GM21786 (cell line): ENCODE results near the gene GSTM2.
"Not testable (repeated sequence)": the region's sequence is repeated elsewhere in the genome, so short reads cannot be mapped to it uniquely, and the experiment has no call there.

ENCODE experiments used
- ATAC-seq: cut with Tn5 transposase; IDR thresholded peaks from one replicate; pipeline ENCODE4 v1.9.1; 2021; ENCODE audit not compliant: unreplicated experiment

The GSTM2 gene

DNA sequence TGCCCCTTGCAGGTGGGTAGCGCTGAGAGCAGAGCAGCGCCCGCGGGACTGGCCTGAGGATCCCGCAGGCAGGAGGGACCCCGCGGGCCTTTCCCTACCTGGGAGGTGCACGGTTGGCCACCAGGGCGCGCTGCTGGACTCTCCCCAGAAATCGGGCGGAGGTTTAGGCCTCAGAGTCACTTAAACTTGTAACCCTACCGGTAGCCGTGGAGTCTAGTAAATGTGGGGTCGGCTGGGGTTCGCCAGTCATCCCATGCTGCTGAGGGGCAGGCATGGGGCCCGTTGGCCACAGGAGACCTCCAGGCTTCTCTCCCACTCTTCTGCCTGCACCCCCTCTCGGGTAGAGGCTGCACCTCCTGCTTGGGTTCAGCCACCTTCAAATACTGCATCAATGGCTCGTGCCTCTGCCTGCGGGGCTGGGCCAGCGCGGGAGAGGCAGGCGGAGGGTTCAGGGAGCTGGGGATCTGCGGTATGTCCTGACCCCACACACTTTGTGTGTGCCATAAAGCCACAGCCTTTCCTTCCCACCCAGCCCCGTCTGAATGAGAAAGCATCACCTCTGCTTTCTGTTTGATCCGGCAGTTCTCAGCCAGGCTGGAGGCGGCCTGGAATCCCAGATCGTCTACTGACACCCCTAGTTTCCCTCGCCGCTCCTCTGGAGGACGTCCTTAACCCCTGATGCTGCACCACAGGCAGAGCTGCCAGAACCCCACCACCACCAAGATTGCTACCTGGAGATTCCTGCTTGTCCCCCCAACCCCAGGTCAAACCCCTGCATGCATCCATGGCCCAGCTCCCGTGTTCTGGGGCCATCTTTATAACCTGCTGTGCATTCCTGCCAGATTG is 24.2 kb upstream of the GSTM2 start:
- ATAC-seq, result peak; percentile 73

DNA sequence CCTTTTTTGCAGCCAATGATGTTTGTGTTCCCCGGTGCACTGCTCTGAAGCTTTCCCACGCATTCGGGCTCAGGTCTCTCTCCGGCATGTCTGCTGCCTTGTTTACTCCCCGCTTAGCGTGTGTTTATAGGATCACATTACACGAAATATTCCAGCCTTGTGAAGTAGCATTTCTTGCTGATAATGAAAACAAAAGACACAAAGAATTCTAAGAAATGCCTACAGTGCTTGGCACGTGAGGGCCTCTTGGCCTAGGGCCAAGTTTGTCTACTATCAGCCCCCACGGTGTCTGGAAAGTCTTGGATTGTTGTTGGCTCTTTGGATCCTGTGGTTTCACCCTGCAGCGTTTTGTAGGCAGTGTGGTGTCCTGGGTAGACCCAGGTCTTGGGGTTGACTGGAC is 23.2 kb upstream of the GSTM2 start:
- ATAC-seq, result no peak

DNA sequence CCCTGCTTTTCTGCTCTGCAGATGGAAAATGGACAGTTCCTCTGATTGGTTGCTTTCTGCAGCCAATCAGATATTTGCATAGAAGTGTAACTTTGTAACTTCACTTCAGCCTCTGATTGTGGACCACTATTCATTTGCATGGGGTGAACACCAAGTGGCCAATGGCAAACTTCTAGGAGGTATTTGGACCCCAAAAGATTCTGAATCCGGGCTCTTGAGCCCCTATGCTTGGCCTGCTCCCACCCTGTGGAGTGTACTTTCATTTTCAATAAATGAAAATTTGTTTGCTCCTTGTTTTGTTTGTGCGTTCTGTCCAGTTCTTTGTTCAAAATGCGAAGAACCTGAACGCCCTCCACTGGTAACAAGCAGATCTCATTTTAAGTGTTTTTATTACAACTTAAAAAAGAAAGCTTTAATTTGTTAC is 18.4 kb upstream of the GSTM2 start:
- ATAC-seq, result no peak

DNA sequence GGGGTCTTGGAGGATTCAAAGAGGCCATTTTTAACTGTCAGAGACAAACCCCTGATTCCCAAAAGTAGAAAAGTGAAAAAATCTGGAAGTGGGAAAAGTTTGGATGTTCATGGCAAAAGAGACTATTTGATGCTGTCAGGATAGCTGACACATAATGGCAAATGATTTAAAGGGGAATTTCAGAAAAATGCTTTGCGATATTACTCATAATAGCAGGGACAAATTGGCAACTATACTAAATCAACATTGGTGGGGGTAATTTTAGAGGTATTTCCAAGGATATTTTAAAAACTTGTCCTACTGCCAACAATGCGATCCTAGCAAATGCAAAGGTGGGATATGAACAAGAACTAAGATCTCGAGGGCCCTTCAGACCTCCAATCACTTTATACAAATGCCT is 17.2 kb upstream of the GSTM2 start:
- no peak for ATAC-seq

DNA sequence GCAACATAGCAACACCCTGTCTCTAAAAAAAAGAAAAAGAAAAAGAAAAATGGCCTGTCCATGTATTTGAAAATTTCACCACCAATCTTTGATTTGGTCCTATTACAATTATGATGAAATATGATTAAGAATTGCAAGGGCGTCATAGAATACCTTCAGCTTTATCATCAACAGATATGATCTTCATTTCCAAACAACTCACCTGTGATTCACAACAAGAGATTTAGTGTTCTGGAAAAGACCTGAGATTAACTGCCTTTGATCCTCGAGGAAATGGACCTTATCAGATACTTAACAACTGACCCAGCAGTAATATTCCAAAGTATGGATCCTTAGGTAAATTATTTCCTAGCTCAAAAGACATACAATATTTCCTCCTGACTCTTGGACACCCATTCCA is 15.5 kb upstream of the GSTM2 start:
- ATAC-seq, result no peak

DNA sequence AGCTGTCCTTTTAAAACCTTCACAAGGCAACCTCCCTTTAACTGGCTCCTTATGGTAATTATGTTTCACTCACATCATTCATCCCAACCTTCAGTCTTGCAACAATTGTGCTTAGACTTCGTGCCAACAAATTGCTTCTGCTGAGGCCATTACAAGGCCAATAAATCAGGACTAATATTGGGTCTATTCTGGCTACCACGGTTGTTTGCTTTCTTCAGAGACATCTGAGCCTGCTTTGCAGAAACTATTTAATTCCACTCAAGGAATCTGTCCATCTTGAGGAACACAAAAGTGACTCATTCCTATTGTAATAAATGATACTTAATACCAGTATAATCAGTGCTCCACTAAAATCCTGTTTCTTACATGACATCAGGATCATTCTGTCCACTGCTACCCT is 14.6 kb upstream of the GSTM2 start:
- no peak for ATAC-seq

DNA sequence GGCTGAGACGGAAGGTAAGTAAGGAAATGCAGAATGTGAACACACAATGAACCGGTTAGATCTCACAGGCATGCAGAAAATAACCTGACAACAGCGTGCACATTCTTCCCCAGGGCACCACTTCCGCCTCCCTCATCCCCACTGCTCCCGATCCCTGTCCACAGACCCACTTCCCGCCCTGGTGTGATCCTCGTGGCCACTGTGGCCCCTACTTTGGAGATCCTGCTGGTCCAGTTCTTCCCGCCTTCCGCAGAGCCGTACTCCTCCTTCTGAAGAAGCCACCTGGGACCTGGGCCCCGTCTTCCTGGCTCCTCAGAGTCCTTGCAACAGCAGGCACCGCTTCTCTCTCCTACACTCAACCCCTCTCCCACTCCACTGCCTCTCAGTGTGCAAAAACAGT is 13.3 kb upstream of the GSTM2 start:
- ATAC-seq, result no peak

DNA sequence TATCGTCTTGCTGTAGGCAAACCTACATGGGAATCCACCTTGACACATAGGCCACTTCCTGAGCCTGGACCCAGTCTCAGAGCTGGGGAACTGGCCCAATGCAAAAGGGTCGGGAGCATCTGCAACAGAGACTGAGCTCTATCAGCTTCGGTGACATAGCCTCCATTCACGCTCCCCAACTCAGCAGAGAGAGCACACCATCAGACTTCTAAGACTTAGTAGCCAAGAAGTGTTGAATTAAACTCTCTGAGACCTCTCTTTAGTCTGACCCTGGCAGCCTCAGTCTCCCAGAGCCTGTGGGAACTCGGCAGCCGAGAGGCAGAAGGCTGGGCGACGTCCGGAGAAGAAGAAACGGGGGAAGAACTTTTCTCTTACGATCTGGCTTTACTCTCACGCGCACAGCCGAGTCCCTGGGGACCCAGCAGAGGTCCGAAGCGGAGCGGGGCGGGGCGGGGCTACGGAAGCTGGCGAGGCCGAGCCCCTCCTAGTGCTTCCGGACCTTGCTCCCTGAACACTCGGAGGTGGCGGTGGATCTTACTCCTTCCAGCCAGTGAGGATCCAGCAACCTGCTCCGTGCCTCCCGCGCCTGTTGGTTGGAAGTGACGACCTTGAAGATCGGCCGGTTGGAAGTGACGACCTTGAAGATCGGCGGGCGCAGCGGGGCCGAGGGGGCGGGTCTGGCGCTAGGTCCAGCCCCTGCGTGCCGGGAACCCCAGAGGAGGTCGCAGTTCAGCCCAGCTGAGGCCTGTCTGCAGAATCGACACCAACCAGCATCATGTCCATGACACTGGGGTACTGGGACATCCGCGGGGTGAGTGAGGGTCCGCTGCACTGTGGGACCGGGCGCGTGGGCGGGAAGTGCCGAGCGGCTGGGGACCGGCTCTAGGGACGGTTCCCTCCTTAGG is 12.0 kb upstream of the GSTM2 start, which contains the start of gene GSTM4:
Gene GSTM4, plus strand, starts transcription at position 485 of the 905 bp plus-strand sequence. Its CDS starts 291 bp downstream, at position 776.
- ATAC-seq, result peak; percentile 92

DNA sequence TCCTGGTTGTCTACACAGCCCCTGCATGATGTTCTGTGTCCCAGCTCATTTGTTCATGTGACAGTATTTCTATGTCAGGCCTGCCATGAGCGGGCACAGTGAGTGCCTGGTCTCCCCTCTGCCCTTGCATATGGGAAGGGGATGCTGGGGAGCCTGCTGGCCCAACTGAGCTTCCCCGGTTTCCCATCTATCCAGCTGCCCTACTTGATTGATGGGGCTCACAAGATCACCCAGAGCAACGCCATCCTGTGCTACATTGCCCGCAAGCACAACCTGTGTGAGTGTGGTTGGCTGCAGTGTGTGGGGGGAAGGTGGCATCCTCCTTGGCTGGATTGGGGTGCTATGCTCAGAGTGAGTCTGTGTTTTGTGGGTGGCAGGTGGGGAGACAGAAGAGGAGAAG is 10.5 kb upstream of the GSTM2 start:
- no peak for ATAC-seq

DNA sequence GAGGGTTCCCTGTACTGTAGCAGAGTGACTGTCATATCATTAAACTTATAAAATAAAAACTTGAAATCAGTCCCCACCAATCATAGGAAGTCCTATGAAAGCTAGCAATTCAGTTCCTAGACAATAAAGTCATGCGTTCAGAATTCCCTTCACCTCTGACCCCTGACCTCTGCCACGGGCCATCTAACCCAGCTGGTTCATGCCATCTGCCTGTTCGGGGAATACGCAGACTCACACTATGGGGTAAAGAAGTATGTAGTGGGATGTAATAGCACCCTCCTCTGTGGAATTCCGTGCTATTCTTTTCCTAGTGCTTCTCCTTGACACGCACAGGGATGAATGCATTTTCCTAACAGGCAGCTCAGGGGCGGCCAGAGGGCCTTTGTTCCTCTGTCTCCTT is 9.9 kb upstream of the GSTM2 start:
- ATAC-seq, result no peak

DNA sequence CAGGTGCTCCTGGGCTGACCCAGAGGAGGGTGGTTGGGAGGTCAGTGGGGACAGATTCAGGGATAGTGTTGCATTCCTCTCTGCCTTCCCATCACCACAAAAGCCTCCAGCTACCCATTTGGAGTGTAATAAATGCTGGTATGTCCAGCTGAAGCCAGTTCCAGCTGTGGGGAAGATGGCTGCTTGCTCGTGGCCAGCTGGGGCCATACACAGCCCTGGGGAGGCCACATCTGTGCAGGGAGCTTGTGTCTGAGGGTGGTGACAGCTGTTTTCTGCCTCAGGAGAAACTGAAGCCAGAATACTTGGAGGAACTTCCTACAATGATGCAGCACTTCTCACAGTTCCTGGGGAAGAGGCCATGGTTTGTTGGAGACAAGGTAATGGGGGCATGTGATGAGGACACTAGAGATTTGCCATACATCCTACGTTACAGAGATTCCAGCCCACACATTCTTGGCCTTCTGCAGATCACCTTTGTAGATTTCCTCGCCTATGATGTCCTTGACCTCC is 9.3 kb upstream of the GSTM2 start:
- ATAC-seq, result no peak

DNA sequence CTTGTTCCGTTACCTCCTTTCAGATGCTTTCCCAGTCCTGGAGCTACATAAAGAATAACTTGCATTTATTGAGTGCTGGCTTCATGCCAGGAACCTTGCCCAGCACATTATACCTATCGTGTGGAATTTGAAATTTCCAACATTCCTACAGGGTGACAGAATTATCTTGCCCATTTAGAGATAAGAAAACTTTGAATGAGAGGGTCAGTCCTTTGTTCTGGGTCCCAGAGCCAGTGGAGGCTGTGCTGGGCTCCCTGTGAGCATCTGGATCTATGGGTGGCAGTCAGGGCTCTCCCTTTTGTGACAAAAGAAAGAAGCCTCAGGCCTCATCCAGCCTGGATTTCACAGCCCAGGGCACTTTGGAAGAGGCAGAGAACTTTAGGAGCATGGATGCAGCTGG is 8.7 kb upstream of the GSTM2 start:
- no peak for ATAC-seq

DNA sequence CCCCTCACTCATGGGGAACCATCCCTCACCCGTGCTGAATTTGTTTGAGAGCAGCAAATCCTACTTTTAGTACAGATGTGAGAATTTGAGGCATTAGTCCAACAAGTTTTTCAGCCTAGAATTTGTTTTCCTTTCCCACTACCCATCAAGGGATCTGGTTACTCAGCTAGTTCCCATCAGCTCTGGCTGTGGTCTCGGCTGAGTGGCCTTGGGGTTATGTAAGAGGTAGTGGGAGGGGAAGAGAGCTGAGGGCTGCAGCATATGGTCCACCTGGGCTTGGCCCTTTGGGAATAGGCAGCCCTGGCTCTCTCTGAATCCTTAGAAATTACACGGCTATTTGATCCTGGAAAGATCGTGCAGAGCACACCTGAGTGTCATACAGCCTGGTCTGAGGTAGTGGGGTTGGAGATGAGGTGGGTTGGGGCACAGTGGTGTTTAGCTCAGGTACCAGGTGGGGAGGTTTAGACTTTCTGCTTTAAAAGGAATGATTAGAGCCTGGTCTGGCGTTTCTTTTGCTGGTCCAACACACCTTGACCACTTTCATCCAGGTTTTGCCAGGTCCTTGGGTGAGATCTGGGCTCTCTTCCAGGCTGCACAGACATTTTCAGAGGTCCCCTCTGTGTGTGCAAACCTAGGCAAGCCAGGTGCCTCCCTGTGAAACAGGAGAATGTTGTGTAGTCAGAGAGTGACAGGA is 7.7 kb upstream of the GSTM2 start:
- ATAC-seq, result no peak

DNA sequence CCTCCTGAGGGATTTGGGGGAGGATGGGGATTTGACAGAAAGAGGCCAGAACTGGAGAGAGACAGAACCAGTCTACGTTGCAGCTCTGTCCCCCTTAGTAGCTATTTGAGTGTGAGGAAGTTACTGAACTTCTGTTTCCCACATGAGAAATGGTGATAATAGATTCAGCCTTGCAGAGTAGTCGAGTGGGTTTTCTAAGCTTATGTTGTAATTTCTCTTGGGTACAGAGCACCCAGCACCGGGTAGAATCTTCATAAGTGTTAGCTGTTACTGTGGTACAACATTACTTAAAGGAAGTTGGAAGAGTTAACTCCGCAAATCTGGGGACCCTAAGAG is 7.2 kb upstream of the GSTM2 start:
- not testable (repeated sequence) for ATAC-seq

DNA sequence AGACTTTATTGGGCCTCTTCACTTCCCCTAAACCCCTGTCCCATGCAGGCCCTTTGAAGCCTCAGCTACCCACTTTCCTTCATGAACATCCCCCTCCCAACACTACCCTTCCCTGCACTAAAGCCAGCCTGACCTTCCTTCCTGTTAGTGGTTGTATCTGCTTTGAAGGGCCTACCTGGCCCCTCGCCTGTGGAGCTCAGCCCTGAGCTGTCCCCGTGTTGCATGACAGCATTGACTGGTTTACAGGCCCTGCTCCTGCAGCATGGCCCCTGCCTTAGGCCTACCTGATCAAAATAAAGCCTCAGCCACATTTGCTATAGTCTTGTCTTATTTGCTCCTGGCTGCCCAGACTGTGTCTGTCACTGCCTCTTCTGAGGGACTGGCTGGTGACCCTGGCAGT is 6.5 kb upstream of the GSTM2 start:
- no peak for ATAC-seq

DNA sequence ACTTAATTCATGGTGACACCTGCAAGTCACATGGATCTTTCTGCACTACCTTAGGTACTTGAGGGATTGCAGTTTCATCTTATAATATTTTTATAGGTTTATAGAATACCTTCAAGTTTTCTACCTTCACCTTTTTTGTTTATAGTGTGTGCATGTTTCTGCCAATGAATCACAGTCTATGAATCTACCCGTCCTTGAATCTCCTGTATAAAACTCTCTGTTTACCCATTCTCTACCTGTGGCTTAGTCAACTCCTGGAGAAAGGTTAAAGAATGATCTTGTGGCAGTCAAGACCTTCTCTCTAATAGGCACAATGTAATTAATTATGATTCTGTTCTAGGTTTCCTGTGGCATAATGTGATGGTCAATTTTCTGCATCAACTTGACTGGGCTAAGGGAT is 3.2 kb upstream of the GSTM2 start:
- no peak for ATAC-seq

DNA sequence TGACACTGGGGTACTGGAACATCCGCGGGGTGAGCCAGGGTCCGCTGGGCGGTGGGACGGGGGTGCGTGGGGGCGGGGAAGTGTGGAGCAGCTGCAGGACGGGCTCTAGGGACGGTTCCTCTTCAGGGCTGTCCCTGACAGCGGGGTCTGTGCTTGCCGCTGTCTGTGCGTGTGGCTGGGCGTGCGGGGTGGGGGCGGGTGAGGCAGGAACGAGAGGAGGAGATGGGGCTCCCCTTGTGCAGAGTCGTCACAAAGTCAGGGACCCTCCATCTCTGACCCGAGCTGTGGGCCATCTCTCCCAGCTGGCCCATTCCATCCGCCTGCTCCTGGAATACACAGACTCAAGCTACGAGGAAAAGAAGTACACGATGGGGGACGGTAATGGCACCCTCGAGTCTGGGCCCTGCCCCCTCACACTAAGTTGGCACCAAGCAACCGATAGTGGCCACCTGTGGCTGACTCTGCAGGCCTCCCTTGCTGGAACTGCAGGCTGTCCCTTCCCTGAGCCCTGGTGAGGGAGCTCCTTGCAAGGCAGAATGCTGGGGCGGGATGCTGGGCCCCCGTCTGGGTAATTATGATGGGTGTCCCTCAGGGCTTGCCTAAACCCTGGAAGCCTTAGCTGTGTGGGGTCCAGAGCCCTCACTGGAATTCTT is 392 bp downstream of the GSTM2 start:
- ATAC-seq, result peak; percentile 8

DNA sequence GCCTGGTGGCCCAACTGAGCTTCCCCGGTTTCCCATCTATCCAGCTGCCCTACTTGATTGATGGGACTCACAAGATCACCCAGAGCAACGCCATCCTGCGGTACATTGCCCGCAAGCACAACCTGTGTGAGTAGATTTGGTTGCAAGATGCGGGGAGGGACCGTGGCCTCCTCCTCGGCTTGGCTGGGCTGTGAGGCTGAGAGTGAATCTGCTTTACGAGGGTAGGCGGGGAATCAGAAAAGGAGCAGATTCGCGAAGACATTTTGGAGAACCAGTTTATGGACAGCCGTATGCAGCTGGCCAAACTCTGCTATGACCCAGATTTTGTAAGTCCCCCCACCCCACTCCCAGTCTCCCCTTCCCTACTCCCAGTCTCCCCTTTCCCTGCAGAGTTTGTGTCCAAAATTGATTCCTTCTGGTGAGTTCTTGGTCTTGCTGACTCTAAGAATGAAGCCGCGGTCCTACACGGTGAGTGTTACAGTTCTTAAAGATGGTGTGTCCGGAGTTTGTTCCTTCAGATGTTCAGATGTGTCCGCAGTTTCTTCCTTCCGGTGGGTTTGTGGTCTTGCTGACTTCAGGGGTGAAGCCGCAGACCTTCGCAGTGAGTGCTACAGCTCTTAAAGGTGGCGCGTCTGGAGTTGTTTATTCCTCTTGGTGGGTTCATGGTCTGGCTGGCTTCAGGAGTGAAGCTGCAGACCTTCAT is 1.5 kb downstream of the GSTM2 start:
- no peak for ATAC-seq

DNA sequence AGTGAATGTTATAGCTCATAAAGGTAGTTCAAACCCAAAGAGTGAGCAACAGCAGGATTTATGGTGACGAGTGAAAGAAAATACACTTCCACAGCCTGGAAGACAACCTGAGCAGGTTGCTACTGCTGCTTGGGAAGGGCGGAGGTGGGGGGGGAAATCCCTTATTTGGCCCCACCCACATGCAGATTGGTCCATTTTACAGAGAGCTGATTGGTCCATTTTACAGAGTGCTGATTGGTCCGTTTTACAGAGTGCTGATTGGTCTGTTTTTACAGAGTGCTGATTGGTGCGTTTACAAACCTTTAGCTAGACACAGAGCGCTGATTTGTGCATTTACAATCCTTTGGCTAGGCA is 2.1 kb downstream of the GSTM2 start:
- not testable (repeated sequence) for ATAC-seq

DNA sequence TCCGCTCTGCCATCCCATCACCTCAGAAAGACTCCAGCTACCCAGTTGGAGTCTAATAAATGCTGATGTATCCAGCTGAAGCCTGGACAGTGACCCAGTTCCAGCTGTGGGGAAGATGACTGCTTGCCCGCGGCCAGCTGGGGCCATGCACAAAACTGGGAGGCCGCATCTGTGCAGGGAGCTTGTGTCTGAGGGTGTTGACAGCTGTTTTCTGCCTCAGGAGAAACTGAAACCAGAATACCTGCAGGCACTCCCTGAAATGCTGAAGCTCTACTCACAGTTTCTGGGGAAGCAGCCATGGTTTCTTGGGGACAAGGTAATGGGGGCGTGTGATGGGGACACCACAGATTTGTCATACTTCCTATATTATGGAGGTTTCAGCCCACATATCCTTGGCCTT is 3.2 kb downstream of the GSTM2 start:
- no peak for ATAC-seq
